Hepatocyte (in vitro differentiated cells): Measurements from ENCODE around the gene IRX3. TPM values are rescaled to one million over a fixed set of nuclear protein-coding genes. Genes with fewer than 3 reads are reported as not detected.

ENCODE experiments used
- DNase-seq: peaks from one replicate; pipeline ENCODE4 v3.0.0-alpha.2; 2016; ENCODE audit warnings: low spot score
- H2AFZ ChIP-seq: fragments of 200-600 bp; sonication (generic); 2 replicates; pipeline ENCODE4 v1.6.0; 2016; ENCODE audit warnings: antibody characterized with exemption, mild to moderate bottlenecking
- H3K27ac ChIP-seq: fragments of 200-600 bp; sonication (generic); 2 replicates; pipeline ENCODE4 v1.5.1; 2016; ENCODE audit warnings: mild to moderate bottlenecking
- H3K27me3 ChIP-seq: fragments of 200-600 bp; sonication (generic); 2 replicates; pipeline ENCODE4 v1.6.1; 2016
- H3K36me3 ChIP-seq: fragments of 200-600 bp; sonication (generic); replicated peaks from 2 replicates; pipeline ENCODE4 v1.5.1; 2016; ENCODE audit warnings: low read depth; ENCODE audit not compliant: insufficient read depth
- H3K4me1 ChIP-seq: fragments of 200-600 bp; sonication (generic); 2 replicates; pipeline ENCODE4 v1.5.1; 2016; ENCODE audit warnings: mild to moderate bottlenecking, moderate library complexity; ENCODE audit not compliant: insufficient read depth
- H3K4me2 ChIP-seq: fragments of 200-600 bp; sonication (generic); 2 replicates; pipeline ENCODE4 v1.6.0; 2016
- H3K4me3 ChIP-seq: fragments of 200-600 bp; sonication (generic); 2 replicates; pipeline ENCODE4 v1.5.1; 2016; ENCODE audit warnings: mild to moderate bottlenecking
- H3K79me2 ChIP-seq: fragments of 200-600 bp; sonication (generic); 2 replicates; pipeline ENCODE4 v1.6.0; 2017; ENCODE audit warnings: mild to moderate bottlenecking
- H3K9me2 ChIP-seq: fragments of 200-600 bp; sonication (generic); replicated peaks from 2 replicates; pipeline ENCODE4 v1.6.0; 2017; ENCODE audit warnings: mild to moderate bottlenecking; ENCODE audit not compliant: insufficient read depth
- H3K9me3 ChIP-seq: fragments of 200-600 bp; sonication (generic); 2 replicates; pipeline ENCODE4 v1.5.1; 2016; ENCODE audit warnings: low read depth, mild to moderate bottlenecking
- H4K20me1 ChIP-seq: fragments of 200-600 bp; sonication (generic); 2 replicates; pipeline ENCODE4 v1.6.0; 2016; ENCODE audit warnings: mild to moderate bottlenecking; ENCODE audit not compliant: insufficient read depth, poor library complexity, severe bottlenecking
- EZH2 ChIP-seq: fragments of 200-600 bp; sonication (generic); IDR thresholded peaks from 2 replicates; pipeline ENCODE4 v1.6.1; 2016; ENCODE audit warnings: antibody characterized with exemption, mild to moderate bottlenecking, borderline replicate concordance
- EZH2phosphoT487 ChIP-seq: fragments of 200-600 bp; sonication (generic); IDR thresholded peaks from one replicate; pipeline ENCODE4 v1.6.1; 2018; ENCODE audit warnings: antibody characterized with exemption, mild to moderate bottlenecking, low read depth, moderate library complexity; ENCODE audit not compliant: unreplicated experiment, severe bottlenecking
- WGBS: methylation state at CpG from one replicate; pipeline ENCODE4 v1.1.6; 2016; ENCODE audit warnings: low lambda C conversion rate; ENCODE audit errors: missing lambda C conversion rate; 5-methylcytosine and 5-hydroxymethylcytosine counted together
- polyA plus RNA-seq: library from polyadenylated mRNA; unstranded; fragments of >200 nt; fragmentation: Nextera tagmentation; extraction: Ambion mirVana; gene quantifications from 2 replicates; pipeline ENCODE4 v1.2.1, GENCODE V29; 2016
- total RNA-seq: library from RNA; depleted of rRNA; stranded (reverse); fragments of >200 nt; gene quantifications from 2 replicates; pipeline ENCODE4 v1.2.3, GENCODE V29; 2014
- TF ChIP-seq, protein P1 (sequence below): fragments of 200-600 bp; sonication (generic); IDR thresholded peaks from 2 replicates; pipeline ENCODE4 v1.5.1; 2016; ENCODE audit warnings: antibody characterized with exemption, mild to moderate bottlenecking; ENCODE audit not compliant: poor library complexity

The IRX3 gene
- total and polyA plus RNA-seq, 2 experiments from 2014 or later: 1.8 to 4.4 TPM

DNA sequence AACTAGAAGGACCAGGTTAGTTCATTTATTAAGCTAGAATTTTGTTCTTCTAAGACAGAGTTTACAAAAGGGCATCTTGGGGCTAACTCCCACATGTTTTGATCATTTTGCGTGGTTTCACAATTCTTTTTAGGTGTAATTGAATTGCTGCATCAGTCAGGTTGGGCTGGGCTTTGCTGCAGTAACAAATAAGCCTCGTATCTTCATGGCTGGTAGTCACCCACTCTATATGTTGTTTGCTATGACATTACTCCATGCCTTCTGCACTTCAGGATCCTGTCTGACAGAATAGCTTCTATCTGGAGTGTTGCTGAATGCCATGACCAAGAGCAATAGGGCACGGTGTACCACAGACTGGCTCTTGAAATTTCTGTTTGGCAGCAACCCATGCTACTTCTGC, 10.6 kb upstream of the IRX3 start:
- WGBS: 97% methylated on average over 3 of the region's 3 CpGs
- TF ChIP-seq EZH2: no peak
- TF ChIP-seq, protein P1, sequence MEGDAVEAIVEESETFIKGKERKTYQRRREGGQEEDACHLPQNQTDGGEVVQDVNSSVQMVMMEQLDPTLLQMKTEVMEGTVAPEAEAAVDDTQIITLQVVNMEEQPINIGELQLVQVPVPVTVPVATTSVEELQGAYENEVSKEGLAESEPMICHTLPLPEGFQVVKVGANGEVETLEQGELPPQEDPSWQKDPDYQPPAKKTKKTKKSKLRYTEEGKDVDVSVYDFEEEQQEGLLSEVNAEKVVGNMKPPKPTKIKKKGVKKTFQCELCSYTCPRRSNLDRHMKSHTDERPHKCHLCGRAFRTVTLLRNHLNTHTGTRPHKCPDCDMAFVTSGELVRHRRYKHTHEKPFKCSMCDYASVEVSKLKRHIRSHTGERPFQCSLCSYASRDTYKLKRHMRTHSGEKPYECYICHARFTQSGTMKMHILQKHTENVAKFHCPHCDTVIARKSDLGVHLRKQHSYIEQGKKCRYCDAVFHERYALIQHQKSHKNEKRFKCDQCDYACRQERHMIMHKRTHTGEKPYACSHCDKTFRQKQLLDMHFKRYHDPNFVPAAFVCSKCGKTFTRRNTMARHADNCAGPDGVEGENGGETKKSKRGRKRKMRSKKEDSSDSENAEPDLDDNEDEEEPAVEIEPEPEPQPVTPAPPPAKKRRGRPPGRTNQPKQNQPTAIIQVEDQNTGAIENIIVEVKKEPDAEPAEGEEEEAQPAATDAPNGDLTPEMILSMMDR: no peak
- TF ChIP-seq EZH2phosphoT487: no peak
- Histone ChIP-seq H3K4me1 (no peaks in the 10 kb centered on the region), H3K9me3 (no peaks in the 10 kb centered on the region), H3K4me2 (no peak overlapping the region), H3K27ac (no peak overlapping the region), H3K4me3 (no peak overlapping the region), H2AFZ (no peak overlapping the region), H3K9me2 (no peaks in the 10 kb centered on the region), H3K79me2 (no peaks in the 10 kb centered on the region), H4K20me1 (no peaks in the 10 kb centered on the region), H3K36me3 (no peaks in the 10 kb centered on the region), H3K27me3 (peaks cover 27% of the 10 kb centered on the region)
- no peak for DNase-seq

DNA sequence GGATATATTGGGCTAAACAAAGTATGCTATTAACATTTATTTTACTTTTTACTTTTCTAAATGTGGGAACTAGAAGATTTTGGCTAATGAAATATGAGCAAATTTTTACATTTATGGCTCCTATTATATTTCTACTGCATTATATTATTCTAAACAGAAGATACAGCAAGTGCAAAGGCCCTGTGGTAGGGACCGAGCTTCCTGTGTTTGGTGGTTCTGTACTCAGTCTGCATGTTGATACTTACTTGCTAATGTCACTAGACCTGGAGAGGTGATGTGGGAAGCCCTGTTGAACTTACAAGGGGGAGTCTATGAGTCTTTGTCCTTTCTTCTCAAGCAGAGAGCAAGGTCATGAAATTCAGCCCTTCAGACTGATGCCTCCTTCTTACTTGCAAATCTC, 10.0 kb upstream of the IRX3 start:
- Histone ChIP-seq H3K36me3 (no peaks in the 10 kb centered on the region), H3K27ac (no peak overlapping the region), H3K27me3 (peaks cover 33% of the 10 kb centered on the region), H3K79me2 (no peaks in the 10 kb centered on the region), H3K4me2 (no peak overlapping the region), H3K9me3 (no peaks in the 10 kb centered on the region), H3K4me1 (no peaks in the 10 kb centered on the region), H2AFZ (no peak overlapping the region), H3K4me3 (no peak overlapping the region), H4K20me1 (no peaks in the 10 kb centered on the region), H3K9me2 (no peaks in the 10 kb centered on the region)
- WGBS: 97% methylated on average over 1 of the region's 1 CpG
- DNase-seq: no peak
- TF ChIP-seq EZH2 (no peak), EZH2phosphoT487 (no peak)
- TF ChIP-seq, protein P1: no peak

GRCh38 chr16:54291656-54292487, 5.3 kb upstream of the IRX3 start:
- no peaks in the 10 kb centered on the region for H4K20me1 ChIP-seq
- H3K36me3 ChIP-seq: no peaks in the 10 kb centered on the region
- H3K9me2 ChIP-seq: no peaks in the 10 kb centered on the region
- H3K27me3 ChIP-seq: peaks cover 79% of the 10 kb centered on the region
- TF ChIP-seq EZH2phosphoT487 (no peak), EZH2 (no peak)
- TF ChIP-seq, protein P1: no peak
- H3K4me2 ChIP-seq: peak overlapping the region; percentile 73
- no peak overlapping the region for H2AFZ ChIP-seq
- H3K4me1 ChIP-seq: peaks cover 15% of the 10 kb centered on the region
- DNase-seq: no peak
- no peaks in the 10 kb centered on the region for H3K79me2 ChIP-seq
- 39% methylated on average over 21 of the region's 22 CpGs for whole genome bisulfite sequencing
- no peak overlapping the region for H3K4me3 ChIP-seq
- no peak overlapping the region for H3K27ac ChIP-seq
- H3K9me3 ChIP-seq: no peaks in the 10 kb centered on the region
